Kidney tubule cell (primary cell): ENCODE data around the gene NPIPA7.
"Not testable (repeated sequence)": the region's sequence is repeated elsewhere in the genome, so short reads cannot be mapped to it uniquely, and the experiment has no call there.

ENCODE experiments used
- DNase-seq: peaks from one replicate; pipeline ENCODE4 v3.0.0-alpha.2; 2018; ENCODE audit warnings: low spot score

Gene NPIPA7

GRCh38 chr16:16378840-16379239 is at the start of gene NPIPA7:
Gene NPIPA7 (plus strand): TSS chr16:16379140. CDS start chr16:16379245, 105 bp downstream.
- DNase-seq: not testable (repeated sequence)

GRCh38 chr16:16331466-16331865 is 47.5 kb upstream of the NPIPA7 start:
- not testable (repeated sequence) for DNase-seq

GRCh38 chr16:16357556-16357955 is 21.4 kb upstream of the NPIPA7 start:
- not testable (repeated sequence) for DNase-seq

- not testable (repeated sequence) for DNase-seq
These were observed 20.2 kb upstream of the NPIPA7 start for GRCh38 chr16:16358539-16359240.

GRCh38 chr16:16363595-16363994 is 15.3 kb upstream of the NPIPA7 start:
- not testable (repeated sequence) for DNase-seq

- DNase-seq: not testable (repeated sequence)
These were observed 14.8 kb upstream of the NPIPA7 start for GRCh38 chr16:16364100-16364499.

GRCh38 chr16:16364701-16365100 is 14.2 kb upstream of the NPIPA7 start:
- not testable (repeated sequence) for DNase-seq

- not testable (repeated sequence) for DNase-seq
These were observed 13.6 kb upstream of the NPIPA7 start for GRCh38 chr16:16365319-16365718.

- not testable (repeated sequence) for DNase-seq
These were observed 13.1 kb upstream of the NPIPA7 start for GRCh38 chr16:16365851-16366250.

- DNase-seq: not testable (repeated sequence)
These were observed 12.2 kb upstream of the NPIPA7 start for GRCh38 chr16:16366552-16367284.

- DNase-seq: not testable (repeated sequence)
These were observed 11.7 kb upstream of the NPIPA7 start for GRCh38 chr16:16367285-16367628.

GRCh38 chr16:16369081-16369856 is 9.7 kb upstream of the NPIPA7 start:
- DNase-seq: not testable (repeated sequence)

- DNase-seq: not testable (repeated sequence)
These were observed 7.7 kb upstream of the NPIPA7 start for GRCh38 chr16:16371136-16371735.

- not testable (repeated sequence) for DNase-seq
These were observed 4.7 kb upstream of the NPIPA7 start for GRCh38 chr16:16374192-16374591.

GRCh38 chr16:16399685-16400084 is 20.7 kb downstream of the NPIPA7 start:
- DNase-seq: not testable (repeated sequence)

- not testable (repeated sequence) for DNase-seq
These were observed 23.4 kb downstream of the NPIPA7 start for GRCh38 chr16:16402333-16402732.

- not testable (repeated sequence) for DNase-seq
These were observed 25.3 kb downstream of the NPIPA7 start for GRCh38 chr16:16404283-16404682.

GRCh38 chr16:16405421-16405820 is 26.5 kb downstream of the NPIPA7 start:
- DNase-seq: not testable (repeated sequence)

- DNase-seq: not testable (repeated sequence)
These were observed 29.5 kb downstream of the NPIPA7 start for GRCh38 chr16:16408430-16408829.

- not testable (repeated sequence) for DNase-seq
These were observed 34.8 kb downstream of the NPIPA7 start for GRCh38 chr16:16413773-16414172.

- not testable (repeated sequence) for DNase-seq
These were observed 38.1 kb downstream of the NPIPA7 start for GRCh38 chr16:16417071-16417470.
